C4-2B (cell line): ENCODE results near the gene FBXW11.

Source experiments
- CTCF ChIP-seq: fragments of 450-650 bp; conservative IDR thresholded peaks from 2 replicates; pipeline ENCODE4 v1.5.1; 2017; ENCODE audit warnings: mild to moderate bottlenecking
- ZFX ChIP-seq: fragments of 450-650 bp; IDR thresholded peaks from 2 replicates; pipeline ENCODE4 v1.6.1; 2017

DNA sequence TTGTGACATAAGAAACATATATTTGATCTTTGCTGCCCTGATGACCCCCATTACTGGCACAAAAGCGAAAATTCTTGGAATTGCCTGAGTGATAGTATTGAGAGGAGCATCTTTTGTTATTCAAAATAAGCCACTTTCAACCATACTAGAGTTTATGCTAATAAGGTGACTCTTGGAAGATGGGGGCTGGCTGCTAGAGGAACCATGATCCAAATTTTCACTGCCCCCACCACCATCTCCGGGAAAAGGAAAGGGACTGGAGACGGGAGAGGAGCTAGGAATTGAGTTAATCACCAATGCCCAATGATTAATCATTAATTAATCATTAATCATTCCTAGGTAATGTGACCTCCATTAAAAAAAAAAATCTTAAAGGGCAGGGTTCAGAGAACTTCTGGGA, 25.6 kb downstream of the FBXW11 start:
- TF ChIP-seq CTCF, result no peak
- TF ChIP-seq ZFX, result no peak
